GM10266 (cell line): Measurements from ENCODE around the gene NCKAP5L.

Experiments
- DNase-seq: peaks from one replicate; pipeline ENCODE4 v3.0.0; 2012; ENCODE audit errors: extremely low spot score
- CTCF ChIP-seq: IDR thresholded peaks from 2 replicates; pipeline ENCODE4 v1.5.1; 2012; ENCODE audit warnings: mild to moderate bottlenecking, low read depth; ENCODE audit not compliant: control insufficient read depth, insufficient read depth; ENCODE audit errors: missing control alignments

NCKAP5L gene

GRCh38 chr12:49761677-49762467, 66.3 kb downstream of the NCKAP5L start:
- DNase-seq: no peak
- TF ChIP-seq CTCF: no peak

GRCh38 chr12:49750996-49751393, 77.2 kb downstream of the NCKAP5L start:
- no peak for DNase-seq
- TF ChIP-seq CTCF: no peak

- DNase-seq: no peak
- TF ChIP-seq CTCF: peak; percentile 16
These were observed 77.9 kb downstream of the NCKAP5L start for GRCh38 chr12:49750027-49750995.

GRCh38 chr12:49748800-49749199, 79.4 kb downstream of the NCKAP5L start:
- no peak for DNase-seq
- TF ChIP-seq CTCF: no peak

- DNase-seq: no peak
- no peak for TF ChIP-seq CTCF
These were observed 79.9 kb downstream of the NCKAP5L start for GRCh38 chr12:49748306-49748705.

- no peak for TF ChIP-seq CTCF
- DNase-seq: no peak
These were observed 83.8 kb downstream of the NCKAP5L start for GRCh38 chr12:49744363-49744885.
